ENCODE data around the gene HIC2. TPM values are rescaled to one million over a fixed set of nuclear protein-coding genes. Genes with fewer than 3 reads are reported as not detected.

Gene HIC2
- polyA plus RNA-seq, 1 experiment = 0.54 TPM

GRCh38 chr22:21446128-21446826 lies 29.1 kb downstream of the HIC2 start:
- ChIA-PET CTCF (no interaction called here), POLR2A (no interaction called here)
- H3K27me3 ChIP-seq (ENCODE audit: control insufficient read depth, insufficient read depth, low read length) = no peaks in the 10 kb centered on the region
- TF ChIP-seq, protein P1, sequence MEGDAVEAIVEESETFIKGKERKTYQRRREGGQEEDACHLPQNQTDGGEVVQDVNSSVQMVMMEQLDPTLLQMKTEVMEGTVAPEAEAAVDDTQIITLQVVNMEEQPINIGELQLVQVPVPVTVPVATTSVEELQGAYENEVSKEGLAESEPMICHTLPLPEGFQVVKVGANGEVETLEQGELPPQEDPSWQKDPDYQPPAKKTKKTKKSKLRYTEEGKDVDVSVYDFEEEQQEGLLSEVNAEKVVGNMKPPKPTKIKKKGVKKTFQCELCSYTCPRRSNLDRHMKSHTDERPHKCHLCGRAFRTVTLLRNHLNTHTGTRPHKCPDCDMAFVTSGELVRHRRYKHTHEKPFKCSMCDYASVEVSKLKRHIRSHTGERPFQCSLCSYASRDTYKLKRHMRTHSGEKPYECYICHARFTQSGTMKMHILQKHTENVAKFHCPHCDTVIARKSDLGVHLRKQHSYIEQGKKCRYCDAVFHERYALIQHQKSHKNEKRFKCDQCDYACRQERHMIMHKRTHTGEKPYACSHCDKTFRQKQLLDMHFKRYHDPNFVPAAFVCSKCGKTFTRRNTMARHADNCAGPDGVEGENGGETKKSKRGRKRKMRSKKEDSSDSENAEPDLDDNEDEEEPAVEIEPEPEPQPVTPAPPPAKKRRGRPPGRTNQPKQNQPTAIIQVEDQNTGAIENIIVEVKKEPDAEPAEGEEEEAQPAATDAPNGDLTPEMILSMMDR (IDR thresholded peaks at IDR 0.05; ENCODE audit: insufficient read depth, low read depth, low read length) = no peak
- no peak overlapping the region for H3K4me3 ChIP-seq (ENCODE audit: low read depth, low read length)
- H3K36me3 ChIP-seq (ENCODE audit: control insufficient read depth, insufficient read depth, low read length) = peaks cover 7% of the 10 kb centered on the region; the same call in 1 of the 2 replicates
- no peak for DNase-seq (ENCODE audit: low read depth)

GRCh38 chr22:21446827-21447690 lies 29.9 kb downstream of the HIC2 start:
- TF ChIP-seq, protein P1 (IDR thresholded peaks at IDR 0.05; ENCODE audit: insufficient read depth, low read depth, low read length) = no peak
- Histone ChIP-seq H3K4me3 (ENCODE audit: low read depth, low read length) (no peak overlapping the region), H3K36me3 (ENCODE audit: control insufficient read depth, insufficient read depth, low read length) (peaks cover 7% of the 10 kb centered on the region; the same call in 1 of the 2 replicates), H3K27me3 (ENCODE audit: control insufficient read depth, insufficient read depth, low read length) (no peaks in the 10 kb centered on the region)
- POLR2A ChIA-PET = no interaction called here
- CTCF ChIA-PET = no interaction called here
- no peak for DNase-seq (ENCODE audit: low read depth)

DNA sequence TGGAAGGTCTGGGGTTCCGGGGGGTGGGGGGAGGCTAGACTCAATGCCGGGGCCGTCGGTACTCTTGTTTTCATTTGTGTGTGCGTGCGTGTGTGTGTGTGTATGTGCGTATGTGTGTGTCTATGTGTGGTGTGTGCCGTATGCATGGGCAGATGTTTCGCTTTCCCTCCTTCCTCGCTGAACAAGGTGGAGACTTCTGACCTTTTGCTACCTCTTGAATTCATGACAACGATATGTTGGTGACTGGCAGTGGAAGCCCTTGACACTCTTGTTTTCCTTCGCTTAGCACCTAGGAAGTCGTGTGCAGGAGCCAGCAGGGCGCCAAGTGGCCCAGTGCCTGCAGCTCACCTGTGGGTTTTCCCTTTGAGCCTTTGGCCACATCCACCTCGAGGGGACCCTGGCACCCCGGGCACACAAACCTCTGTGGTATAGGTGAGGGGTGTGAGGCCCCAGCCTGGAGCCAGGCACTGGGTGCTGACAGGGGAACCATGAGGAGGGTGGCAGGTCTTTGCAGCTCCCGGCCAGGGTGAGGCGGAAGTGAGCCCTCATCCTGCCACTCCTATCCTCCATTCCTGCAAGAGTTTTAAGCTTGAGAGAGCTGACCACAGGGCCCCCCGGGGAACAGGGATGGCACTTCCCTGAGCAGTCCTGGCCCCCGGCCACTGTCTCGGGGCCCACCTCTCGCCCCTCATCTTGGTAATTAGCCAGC lies 30.7 kb downstream of the HIC2 start:
- ChIA-PET POLR2A (no interaction called here), CTCF (no interaction called here)
- no peaks in the 10 kb centered on the region for H3K27me3 ChIP-seq (ENCODE audit: control insufficient read depth, insufficient read depth, low read length)
- H3K4me3 ChIP-seq (ENCODE audit: low read depth, low read length) = no peak overlapping the region
- DNase-seq (ENCODE audit: low read depth) = no peak
- H3K36me3 ChIP-seq (ENCODE audit: control insufficient read depth, insufficient read depth, low read length) = peaks cover 7% of the 10 kb centered on the region; the same call in 1 of the 2 replicates
- TF ChIP-seq, protein P1 (IDR thresholded peaks at IDR 0.05; ENCODE audit: insufficient read depth, low read depth, low read length) = no peak

DNA sequence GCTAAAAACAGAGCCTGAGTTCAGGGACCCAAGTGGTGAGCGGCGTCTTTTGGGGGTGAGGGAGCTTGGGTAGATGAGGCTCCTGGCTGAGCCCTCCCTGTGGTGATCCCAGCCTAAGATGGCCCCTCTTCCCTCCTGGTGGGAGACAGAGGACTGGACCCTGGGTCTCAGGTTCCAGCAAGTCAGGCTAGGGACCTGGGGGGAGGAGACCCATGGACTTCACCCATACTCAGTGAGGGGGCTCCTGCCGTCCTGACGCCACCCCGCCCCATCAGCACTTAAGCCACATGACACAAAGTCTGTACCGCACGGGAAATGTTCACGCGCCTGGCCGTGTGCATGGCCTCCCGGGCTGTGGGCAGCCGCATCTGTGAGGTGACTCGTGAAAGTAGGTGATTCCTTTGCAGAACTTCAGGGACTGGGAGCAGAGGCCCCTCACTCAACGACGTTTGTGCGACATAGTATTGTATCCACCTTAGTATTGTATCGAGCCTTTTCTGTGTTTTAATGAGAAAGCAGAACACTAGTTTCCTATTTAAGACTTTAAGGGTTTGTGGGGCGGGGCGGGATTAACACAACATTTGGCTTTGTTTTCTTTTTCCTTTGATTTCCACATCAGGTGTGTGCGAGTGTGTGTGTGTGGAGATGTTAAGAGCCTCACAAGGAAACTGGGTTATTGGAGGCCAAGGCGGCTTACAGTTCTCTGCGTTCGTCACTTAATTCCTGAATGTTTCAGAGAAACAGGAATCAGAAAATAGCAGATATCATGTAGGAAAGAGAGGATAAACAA lies 31.7 kb downstream of the HIC2 start:
- ChIA-PET CTCF (no interaction called here), POLR2A (no interaction called here)
- Histone ChIP-seq H3K4me3 (ENCODE audit: low read depth, low read length) (no peak overlapping the region), H3K27me3 (ENCODE audit: control insufficient read depth, insufficient read depth, low read length) (no peaks in the 10 kb centered on the region), H3K36me3 (ENCODE audit: control insufficient read depth, insufficient read depth, low read length) (peaks cover 7% of the 10 kb centered on the region; the same call in 1 of the 2 replicates)
- TF ChIP-seq, protein P1 (IDR thresholded peaks at IDR 0.05; ENCODE audit: insufficient read depth, low read depth, low read length) = no peak
- no peak for DNase-seq (ENCODE audit: low read depth)
